Smooth muscle cell (in vitro differentiated cells): ENCODE data around the gene EXOSC5. TPM values are rescaled to one million over a fixed set of nuclear protein-coding genes. Genes with fewer than 3 reads are reported as not detected.

ENCODE experiments used
- DNase-seq: peaks from one replicate; lab custom pipeline; 2025; ENCODE audit not compliant: unreplicated experiment; lab: John Stamatoyannopoulos, UW
- H2AFZ ChIP-seq: fragments of 200-600 bp; sonication (generic); 2 replicates; pipeline ENCODE4 v1.6.0; 2016; ENCODE audit warnings: antibody characterized with exemption, low read depth, mild to moderate bottlenecking
- H3F3A ChIP-seq: fragments of 200-600 bp; sonication (generic); 2 replicates; pipeline ENCODE4 v1.6.0; 2017; ENCODE audit warnings: antibody characterized with exemption, low read depth
- H3K27ac ChIP-seq: fragments of 200-600 bp; sonication (generic); 2 replicates; pipeline ENCODE4 v1.5.1; 2016; ENCODE audit warnings: low read depth, mild to moderate bottlenecking
- H3K27me3 ChIP-seq: fragments of 200-600 bp; sonication (generic); 2 replicates; pipeline ENCODE4 v1.6.1; 2016; ENCODE audit warnings: low read depth, mild to moderate bottlenecking
- H3K36me3 ChIP-seq: fragments of 200-600 bp; sonication (generic); 2 replicates; pipeline ENCODE4 v1.5.1; 2016; ENCODE audit warnings: low read depth
- H3K4me1 ChIP-seq: fragments of 200-600 bp; sonication (generic); 2 replicates; pipeline ENCODE4 v1.5.1; 2016; ENCODE audit warnings: low read depth
- H3K4me2 ChIP-seq: fragments of 200-600 bp; sonication (generic); 2 replicates; pipeline ENCODE4 v1.6.0; 2016; ENCODE audit warnings: mild to moderate bottlenecking
- H3K4me3 ChIP-seq: fragments of 200-600 bp; sonication (generic); 2 replicates; pipeline ENCODE4 v1.5.1; 2016; ENCODE audit warnings: mild to moderate bottlenecking
- H3K79me2 ChIP-seq: fragments of 200-600 bp; sonication (generic); 2 replicates; pipeline ENCODE4 v1.6.0; 2016; ENCODE audit warnings: low read depth, mild to moderate bottlenecking
- H3K9ac ChIP-seq: fragments of 200-600 bp; sonication (generic); 2 replicates; pipeline ENCODE4 v1.6.0; 2016; ENCODE audit warnings: low read depth
- H3K9me3 ChIP-seq: fragments of 200-600 bp; sonication (generic); replicated peaks from 2 replicates; pipeline ENCODE4 v1.5.1; 2016; ENCODE audit warnings: low read depth
- H4K20me1 ChIP-seq: fragments of 200-600 bp; sonication (generic); 2 replicates; pipeline ENCODE4 v1.6.0; 2016; ENCODE audit warnings: low read depth
- WGBS: methylation state at CpG from one replicate; pipeline ENCODE4 v1.1.7; 2016; ENCODE audit warnings: low lambda C conversion rate; 5-methylcytosine and 5-hydroxymethylcytosine counted together
- polyA plus RNA-seq: library from polyadenylated mRNA; unstranded; fragments of >200 nt; fragmentation: Nextera tagmentation; extraction: Ambion mirVana; gene quantifications from 2 replicates; pipeline ENCODE4 v1.2.1, GENCODE V29; 2016
- total RNA-seq: library from RNA; depleted of rRNA; stranded (reverse); fragments of >200 nt; gene quantifications from 2 replicates; pipeline ENCODE4 v1.2.3, GENCODE V29; 2014
- TF ChIP-seq, protein P1 (sequence below): fragments of 200-600 bp; sonication (generic); IDR thresholded peaks from 2 replicates; pipeline ENCODE4 v1.5.1; 2017; ENCODE audit warnings: borderline replicate concordance, mild to moderate bottlenecking, antibody characterized with exemption; ENCODE audit not compliant: insufficient read depth, poor library complexity, severe bottlenecking

EXOSC5 gene
- total and polyA plus RNA-seq, 2 experiments from 2014 or later, result 5.4 to 19.5 TPM

DNA sequence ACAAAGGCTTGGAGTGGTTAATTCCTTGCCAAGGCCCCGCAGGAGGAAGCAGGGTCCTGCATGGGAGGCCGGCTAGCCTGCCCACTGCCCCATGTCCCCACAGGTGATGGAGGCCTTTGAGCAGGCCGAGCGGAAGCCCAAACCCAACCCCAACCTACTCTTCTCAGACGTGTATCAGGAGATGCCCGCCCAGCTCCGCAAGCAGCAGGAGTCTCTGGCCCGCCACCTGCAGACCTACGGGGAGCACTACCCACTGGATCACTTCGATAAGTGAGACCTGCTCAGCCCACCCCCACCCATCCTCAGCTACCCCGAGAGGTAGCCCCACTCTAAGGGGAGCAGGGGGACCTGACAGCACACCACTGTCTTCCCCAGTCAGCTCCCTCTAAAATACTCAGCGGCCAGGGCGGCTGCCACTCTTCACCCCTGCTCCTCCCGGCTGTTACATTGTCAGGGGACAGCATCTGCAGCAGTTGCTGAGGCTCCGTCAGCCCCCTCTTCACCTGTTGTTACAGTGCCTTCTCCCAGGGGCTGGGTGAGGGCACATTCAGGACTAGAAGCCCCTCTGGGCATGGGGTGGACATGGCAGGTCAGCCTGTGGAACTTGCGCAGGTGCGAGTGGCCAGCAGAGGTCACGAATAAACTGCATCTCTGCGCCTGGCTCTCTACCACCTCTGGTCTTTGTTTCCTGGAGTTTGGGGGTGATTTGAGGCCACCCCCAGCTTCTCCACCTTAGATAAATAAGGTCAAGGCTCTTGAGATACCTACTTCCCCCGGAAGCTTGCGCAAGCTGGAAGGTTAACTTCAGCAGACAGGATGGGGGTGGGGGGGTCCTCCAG, 27.4 kb upstream of the EXOSC5 start:
- H3K4me2 ChIP-seq, result no peak overlapping the region
- no peaks in the 10 kb centered on the region for H3K36me3 ChIP-seq
- no peak overlapping the region for H3K27ac ChIP-seq
- no peak for DNase-seq
- H3K9ac ChIP-seq, result no peak overlapping the region
- no peaks in the 10 kb centered on the region for H3K27me3 ChIP-seq
- no peaks in the 10 kb centered on the region for H3F3A ChIP-seq
- no peaks in the 10 kb centered on the region for H3K9me3 ChIP-seq
- WGBS, result 92% methylated on average over 21 of the region's 21 CpGs
- H4K20me1 ChIP-seq, result no peaks in the 10 kb centered on the region
- H3K79me2 ChIP-seq, result no peaks in the 10 kb centered on the region
- TF ChIP-seq, protein P1, sequence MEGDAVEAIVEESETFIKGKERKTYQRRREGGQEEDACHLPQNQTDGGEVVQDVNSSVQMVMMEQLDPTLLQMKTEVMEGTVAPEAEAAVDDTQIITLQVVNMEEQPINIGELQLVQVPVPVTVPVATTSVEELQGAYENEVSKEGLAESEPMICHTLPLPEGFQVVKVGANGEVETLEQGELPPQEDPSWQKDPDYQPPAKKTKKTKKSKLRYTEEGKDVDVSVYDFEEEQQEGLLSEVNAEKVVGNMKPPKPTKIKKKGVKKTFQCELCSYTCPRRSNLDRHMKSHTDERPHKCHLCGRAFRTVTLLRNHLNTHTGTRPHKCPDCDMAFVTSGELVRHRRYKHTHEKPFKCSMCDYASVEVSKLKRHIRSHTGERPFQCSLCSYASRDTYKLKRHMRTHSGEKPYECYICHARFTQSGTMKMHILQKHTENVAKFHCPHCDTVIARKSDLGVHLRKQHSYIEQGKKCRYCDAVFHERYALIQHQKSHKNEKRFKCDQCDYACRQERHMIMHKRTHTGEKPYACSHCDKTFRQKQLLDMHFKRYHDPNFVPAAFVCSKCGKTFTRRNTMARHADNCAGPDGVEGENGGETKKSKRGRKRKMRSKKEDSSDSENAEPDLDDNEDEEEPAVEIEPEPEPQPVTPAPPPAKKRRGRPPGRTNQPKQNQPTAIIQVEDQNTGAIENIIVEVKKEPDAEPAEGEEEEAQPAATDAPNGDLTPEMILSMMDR, result no peak
- H2AFZ ChIP-seq, result no peak overlapping the region
- no peak overlapping the region for H3K4me3 ChIP-seq
- H3K4me1 ChIP-seq, result peaks cover 6% of the 10 kb centered on the region

DNA sequence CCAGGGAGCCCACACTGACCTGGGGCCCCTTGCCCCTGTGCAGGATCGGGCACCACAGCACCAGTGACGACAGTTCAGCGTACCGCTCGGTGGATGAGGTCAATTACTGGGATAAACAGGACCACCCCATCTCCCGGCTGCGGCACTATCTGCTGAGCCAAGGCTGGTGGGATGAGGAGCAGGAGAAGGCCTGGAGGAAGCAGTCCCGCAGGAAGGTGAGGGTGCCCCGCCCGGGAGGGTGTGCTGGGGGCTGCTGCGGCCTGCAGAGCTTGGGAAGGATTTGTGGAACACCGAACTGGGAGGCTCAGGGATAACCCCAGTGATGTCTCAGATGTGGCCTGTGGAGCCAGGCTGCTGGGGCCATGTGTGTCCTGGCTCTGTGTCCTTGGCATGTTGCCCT, 25.8 kb upstream of the EXOSC5 start:
- no peaks in the 10 kb centered on the region for H3K27me3 ChIP-seq
- H3K9ac ChIP-seq, result no peak overlapping the region
- TF ChIP-seq, protein P1, result no peak
- H3K4me2 ChIP-seq, result no peak overlapping the region
- H2AFZ ChIP-seq, result no peak overlapping the region
- no peaks in the 10 kb centered on the region for H3K79me2 ChIP-seq
- H4K20me1 ChIP-seq, result no peaks in the 10 kb centered on the region
- no peak for DNase-seq
- H3K4me1 ChIP-seq, result peaks cover 6% of the 10 kb centered on the region
- no peaks in the 10 kb centered on the region for H3K9me3 ChIP-seq
- no peaks in the 10 kb centered on the region for H3K36me3 ChIP-seq
- no peaks in the 10 kb centered on the region for H3F3A ChIP-seq
- H3K4me3 ChIP-seq, result no peak overlapping the region
- 98% methylated on average over 12 of the region's 12 CpGs for WGBS
- no peak overlapping the region for H3K27ac ChIP-seq

DNA sequence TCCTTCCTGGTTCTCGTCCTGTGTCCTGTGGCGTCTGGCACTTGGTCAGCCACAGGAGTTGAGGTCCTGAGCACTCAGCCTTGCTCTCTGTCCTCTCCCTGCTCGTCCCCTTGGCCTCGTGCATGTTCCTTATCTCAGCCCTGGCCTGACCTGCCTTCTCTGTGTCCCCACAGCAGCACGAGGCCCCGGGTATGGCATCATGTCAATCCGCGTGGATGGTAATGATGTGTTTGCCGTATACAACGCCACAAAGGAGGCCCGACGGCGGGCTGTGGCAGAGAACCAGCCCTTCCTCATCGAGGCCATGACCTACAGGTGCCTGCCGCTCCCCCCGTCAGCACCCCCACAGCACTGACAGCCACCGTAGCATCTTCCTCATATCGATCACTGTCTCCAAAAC, 25.3 kb upstream of the EXOSC5 start:
- Histone ChIP-seq H3K36me3 (no peaks in the 10 kb centered on the region), H3K4me1 (peaks cover 6% of the 10 kb centered on the region), H3K9me3 (no peaks in the 10 kb centered on the region), H3K9ac (no peak overlapping the region), H2AFZ (no peak overlapping the region), H3K4me3 (no peak overlapping the region), H3K27me3 (no peaks in the 10 kb centered on the region), H3K27ac (no peak overlapping the region), H3K79me2 (no peaks in the 10 kb centered on the region), H3K4me2 (no peak overlapping the region), H3F3A (no peaks in the 10 kb centered on the region), H4K20me1 (no peaks in the 10 kb centered on the region)
- 94% methylated on average over 18 of the region's 18 CpGs for WGBS
- DNase-seq, result no peak
- TF ChIP-seq, protein P1, result no peak

DNA sequence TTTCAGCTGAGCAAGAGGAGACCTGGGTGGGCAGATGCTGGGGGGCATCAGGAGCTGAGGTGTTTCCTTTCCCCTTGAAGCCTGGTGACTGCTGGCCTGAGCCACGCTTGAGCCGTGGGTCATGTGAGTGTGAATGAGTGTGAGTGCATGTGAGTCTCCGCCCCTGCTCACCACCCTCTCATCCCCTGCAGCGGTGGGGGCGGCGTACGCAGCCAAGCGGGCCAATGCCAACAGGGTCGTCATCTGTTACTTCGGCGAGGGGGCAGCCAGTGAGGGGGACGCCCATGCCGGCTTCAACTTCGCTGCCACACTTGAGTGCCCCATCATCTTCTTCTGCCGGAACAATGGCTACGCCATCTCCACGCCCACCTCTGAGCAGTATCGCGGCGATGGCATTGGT, 24.8 kb upstream of the EXOSC5 start:
- Histone ChIP-seq H3K4me3 (no peak overlapping the region), H3F3A (no peaks in the 10 kb centered on the region), H3K9ac (no peak overlapping the region), H4K20me1 (no peaks in the 10 kb centered on the region), H3K9me3 (no peaks in the 10 kb centered on the region), H3K27me3 (no peaks in the 10 kb centered on the region), H3K4me1 (peaks cover 5% of the 10 kb centered on the region), H3K36me3 (no peaks in the 10 kb centered on the region), H3K79me2 (no peaks in the 10 kb centered on the region), H2AFZ (no peak overlapping the region), H3K4me2 (no peak overlapping the region), H3K27ac (no peak overlapping the region)
- TF ChIP-seq, protein P1, result no peak
- no peak for DNase-seq
- 96% methylated on average over 12 of the region's 20 CpGs for WGBS
